OCI-LY3 (cell line): ENCODE data around the gene CACNA1A.
"Not testable (repeated sequence)": the region's sequence is repeated elsewhere in the genome, so short reads cannot be mapped to it uniquely, and the experiment has no call there.

ENCODE experiments used
- H2AFZ ChIP-seq: fragments of 200-600, 300-600 bp; shearing (Covaris generic); 2 replicates; pipeline ENCODE4 v1.6.0; 2014; ENCODE audit warnings: antibody characterized with exemption, low read depth, low read length
- H3K27ac ChIP-seq: fragments of 200-600, 300-600 bp; sonication (generic); 2 replicates; pipeline ENCODE4 v1.5.1; 2014; ENCODE audit warnings: mild to moderate bottlenecking, low read length, moderate library complexity, mixed read lengths
- H3K27me3 ChIP-seq: fragments of 200-600, 300-600 bp; sonication (generic); 2 replicates; pipeline ENCODE4 v1.6.1; 2014; ENCODE audit warnings: low read depth, low read length, mixed read lengths
- H3K36me3 ChIP-seq: fragments of 200-600, 300-600 bp; sonication (generic); replicated peaks from 2 replicates; pipeline ENCODE3; 2014; ENCODE audit warnings: low read depth, low read length, mixed read lengths
- H3K4me1 ChIP-seq: fragments of 300-600, 200-600 bp; sonication (generic); 2 replicates; pipeline ENCODE4 v1.6.1; 2014; ENCODE audit warnings: low read length, mixed read lengths
- H3K4me2 ChIP-seq: fragments of 200-600, 300-600 bp; sonication (generic); 2 replicates; pipeline ENCODE4 v1.6.1; 2014; ENCODE audit warnings: low read length, mixed read lengths
- H3K4me3 ChIP-seq: fragments of 300-600, 200-600 bp; sonication (generic); 2 replicates; pipeline ENCODE4 v1.5.1; 2014; ENCODE audit warnings: antibody characterized with exemption, mild to moderate bottlenecking, low read length, moderate library complexity
- H3K79me2 ChIP-seq: fragments of 300-600, 200-600 bp; shearing (Covaris generic); 2 replicates; pipeline ENCODE4 v1.6.1; 2014; ENCODE audit warnings: mild to moderate bottlenecking, low read length, mixed read lengths
- H3K9ac ChIP-seq: fragments of 300-600, 200-600 bp; shearing (Covaris generic); 2 replicates; pipeline ENCODE4 v1.6.0; 2014; ENCODE audit warnings: mild to moderate bottlenecking, low read length, moderate library complexity
- H3K9me3 ChIP-seq: fragments of 200-600, 300-600 bp; shearing (Covaris generic); 2 replicates; pipeline ENCODE4 v1.6.1; 2014; ENCODE audit warnings: low read length, mixed read lengths; ENCODE audit not compliant: insufficient read depth
- H4K20me1 ChIP-seq: fragments of 200-600, 300-600 bp; sonication (generic); 2 replicates; pipeline ENCODE4 v1.6.1; 2016; ENCODE audit warnings: low read length, mixed read lengths; ENCODE audit not compliant: insufficient read depth
- EZH2phosphoT487 ChIP-seq: fragments of 200-600 bp; shearing (Covaris generic); IDR thresholded peaks from 2 replicates; pipeline ENCODE4 v1.6.1; 2018; ENCODE audit warnings: antibody characterized with exemption, mixed run types, low read depth
- TF ChIP-seq, protein P1 (sequence below): fragments of 200-600, 300-600 bp; sonication (generic); IDR thresholded peaks from 2 replicates; pipeline ENCODE4 v1.5.1; 2014; ENCODE audit warnings: antibody characterized with exemption, low read length, low read depth

The CACNA1A gene

DNA sequence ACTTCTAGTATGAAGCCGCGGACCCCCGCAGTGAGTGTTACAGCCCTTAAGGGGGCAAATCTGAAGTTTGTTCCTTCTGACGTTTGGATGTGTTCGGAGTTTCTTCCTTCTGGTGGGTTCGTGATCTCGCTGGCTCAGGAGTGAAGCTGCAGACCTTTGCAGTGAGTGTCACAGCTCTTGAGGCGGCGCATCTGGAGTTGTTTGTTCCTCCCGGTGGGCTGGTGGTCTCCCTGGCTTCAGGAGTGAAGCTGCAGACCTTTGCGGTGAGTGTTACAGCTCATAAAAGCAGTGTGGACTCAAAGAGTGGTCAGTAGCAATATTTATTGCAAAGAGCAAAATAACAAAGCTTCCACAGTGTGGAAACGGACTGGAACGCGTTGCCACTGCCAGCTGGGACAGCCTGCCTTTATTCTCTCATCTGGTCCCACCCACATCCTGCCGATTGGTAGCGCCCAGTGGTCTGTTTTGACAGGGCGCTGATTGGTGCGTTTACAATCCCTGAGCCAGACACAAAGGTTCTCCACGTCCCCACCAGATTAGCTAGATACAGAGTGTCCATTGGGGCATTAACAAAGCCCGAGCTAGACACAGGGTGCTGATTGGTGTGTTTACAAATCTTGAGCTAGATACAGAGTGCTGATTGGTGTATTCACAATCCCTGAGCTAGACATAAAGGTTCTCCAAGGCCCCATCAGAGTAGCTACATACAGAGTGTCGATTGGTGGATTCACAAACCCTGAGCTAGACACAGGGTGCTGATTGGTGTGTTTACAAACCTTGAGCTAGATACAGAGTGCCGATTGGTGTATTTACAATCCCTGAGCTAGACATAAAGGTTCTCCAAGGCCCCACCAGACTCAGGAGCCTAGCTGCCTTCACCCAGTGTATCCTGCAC is 320.3 kb downstream of the CACNA1A start:
- not testable (repeated sequence) for H2AFZ ChIP-seq, H3K9me3 ChIP-seq, H3K4me3 ChIP-seq, H3K4me1 ChIP-seq, H3K9ac ChIP-seq, H3K27me3 ChIP-seq, H3K36me3 ChIP-seq, H3K4me2 ChIP-seq, H4K20me1 ChIP-seq, H3K27ac ChIP-seq, H3K79me2 ChIP-seq

DNA sequence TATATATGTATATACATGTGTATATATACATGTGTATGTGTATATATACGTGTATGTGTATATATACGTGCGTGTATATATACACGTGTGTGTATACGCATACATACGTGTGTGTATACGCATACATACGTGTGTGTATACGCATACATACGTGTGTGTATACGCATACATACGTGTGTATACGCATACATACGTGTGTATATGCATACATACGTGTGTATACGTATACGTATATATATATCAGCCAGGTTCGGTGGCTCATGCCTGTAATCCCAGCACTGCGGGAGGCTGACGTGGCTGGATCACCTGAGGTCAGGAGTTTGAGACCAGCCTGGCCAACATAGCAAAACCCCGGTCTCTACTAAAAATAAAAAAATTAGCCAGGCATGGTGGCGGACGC is 321.4 kb downstream of the CACNA1A start:
- not testable (repeated sequence) for H3K27ac ChIP-seq, H3K4me3 ChIP-seq, H3K4me1 ChIP-seq, H2AFZ ChIP-seq, H3K9me3 ChIP-seq, H3K4me2 ChIP-seq, H4K20me1 ChIP-seq, H3K36me3 ChIP-seq, H3K9ac ChIP-seq, H3K79me2 ChIP-seq, H3K27me3 ChIP-seq

DNA sequence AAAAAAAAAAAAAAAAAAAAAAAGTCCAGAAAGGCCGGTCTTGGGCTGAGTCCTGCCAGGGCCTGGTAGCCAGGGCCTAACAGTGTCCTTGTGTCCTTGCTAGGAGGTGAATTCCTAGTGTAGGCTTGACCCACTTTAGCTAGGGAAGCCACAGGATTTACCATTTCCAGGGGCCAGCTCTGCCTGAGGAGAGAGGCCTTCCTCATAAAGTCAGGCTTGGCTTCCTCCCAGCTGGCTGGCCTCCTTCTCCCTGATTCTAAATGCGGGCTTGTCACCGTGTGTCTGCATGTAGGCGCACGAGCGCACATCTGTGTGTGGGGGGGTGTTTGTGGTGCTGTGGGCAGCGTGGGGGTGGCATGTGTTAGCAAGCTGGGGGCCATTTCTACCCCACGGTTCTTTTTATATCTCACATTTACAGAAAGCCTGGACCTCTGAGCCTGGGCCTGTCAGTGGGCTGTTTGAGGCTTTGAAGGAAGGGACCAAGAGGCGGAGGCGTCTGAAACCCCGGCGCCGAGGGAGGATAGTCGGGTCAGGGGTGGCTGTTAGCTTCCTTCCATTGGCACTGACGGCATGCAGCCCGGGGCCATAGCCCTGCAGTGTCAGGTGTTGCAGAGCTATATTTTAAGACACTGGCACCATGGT is 324.4 kb downstream of the CACNA1A start:
- Histone ChIP-seq H3K79me2 (no peaks in the 10 kb centered on the region), H2AFZ (no peak overlapping the region; the same call in 1 of the 2 replicates), H3K9ac (no peak overlapping the region), H3K36me3 (no peaks in the 10 kb centered on the region), H3K27ac (no peak overlapping the region), H3K9me3 (no peaks in the 10 kb centered on the region), H3K27me3 (no peaks in the 10 kb centered on the region), H3K4me1 (no peaks in the 10 kb centered on the region), H3K4me3 (no peak overlapping the region), H3K4me2 (no peak overlapping the region), H4K20me1 (no peaks in the 10 kb centered on the region)
- TF ChIP-seq, protein P1, sequence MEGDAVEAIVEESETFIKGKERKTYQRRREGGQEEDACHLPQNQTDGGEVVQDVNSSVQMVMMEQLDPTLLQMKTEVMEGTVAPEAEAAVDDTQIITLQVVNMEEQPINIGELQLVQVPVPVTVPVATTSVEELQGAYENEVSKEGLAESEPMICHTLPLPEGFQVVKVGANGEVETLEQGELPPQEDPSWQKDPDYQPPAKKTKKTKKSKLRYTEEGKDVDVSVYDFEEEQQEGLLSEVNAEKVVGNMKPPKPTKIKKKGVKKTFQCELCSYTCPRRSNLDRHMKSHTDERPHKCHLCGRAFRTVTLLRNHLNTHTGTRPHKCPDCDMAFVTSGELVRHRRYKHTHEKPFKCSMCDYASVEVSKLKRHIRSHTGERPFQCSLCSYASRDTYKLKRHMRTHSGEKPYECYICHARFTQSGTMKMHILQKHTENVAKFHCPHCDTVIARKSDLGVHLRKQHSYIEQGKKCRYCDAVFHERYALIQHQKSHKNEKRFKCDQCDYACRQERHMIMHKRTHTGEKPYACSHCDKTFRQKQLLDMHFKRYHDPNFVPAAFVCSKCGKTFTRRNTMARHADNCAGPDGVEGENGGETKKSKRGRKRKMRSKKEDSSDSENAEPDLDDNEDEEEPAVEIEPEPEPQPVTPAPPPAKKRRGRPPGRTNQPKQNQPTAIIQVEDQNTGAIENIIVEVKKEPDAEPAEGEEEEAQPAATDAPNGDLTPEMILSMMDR: no peak
- TF ChIP-seq EZH2phosphoT487: no peak

DNA sequence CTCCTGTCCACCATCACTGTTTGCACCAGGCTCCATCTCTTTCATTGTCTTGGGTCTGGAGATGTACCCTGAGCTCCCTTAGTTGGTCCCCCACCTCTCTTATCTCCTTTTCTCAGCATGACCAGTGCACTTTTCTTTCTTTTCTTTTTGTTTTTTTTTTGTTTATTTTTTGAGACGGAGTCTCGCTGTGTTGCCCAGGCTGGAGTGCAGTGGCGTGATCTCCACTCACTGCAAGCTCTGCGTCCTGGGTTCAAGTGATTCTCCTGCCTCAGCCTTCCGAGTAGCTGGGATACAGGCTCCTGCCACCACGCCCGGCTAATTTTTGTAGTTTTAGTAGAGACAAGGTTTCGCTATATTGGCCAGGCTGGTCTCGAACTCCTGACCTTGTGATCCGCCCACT is 328.0 kb downstream of the CACNA1A start:
- H3K36me3 ChIP-seq, H3K9ac ChIP-seq, H3K4me3 ChIP-seq, H4K20me1 ChIP-seq, H3K79me2 ChIP-seq, H2AFZ ChIP-seq, H3K27ac ChIP-seq, H3K4me2 ChIP-seq, H3K9me3 ChIP-seq, H3K4me1 ChIP-seq, H3K27me3 ChIP-seq: not testable (repeated sequence)

DNA sequence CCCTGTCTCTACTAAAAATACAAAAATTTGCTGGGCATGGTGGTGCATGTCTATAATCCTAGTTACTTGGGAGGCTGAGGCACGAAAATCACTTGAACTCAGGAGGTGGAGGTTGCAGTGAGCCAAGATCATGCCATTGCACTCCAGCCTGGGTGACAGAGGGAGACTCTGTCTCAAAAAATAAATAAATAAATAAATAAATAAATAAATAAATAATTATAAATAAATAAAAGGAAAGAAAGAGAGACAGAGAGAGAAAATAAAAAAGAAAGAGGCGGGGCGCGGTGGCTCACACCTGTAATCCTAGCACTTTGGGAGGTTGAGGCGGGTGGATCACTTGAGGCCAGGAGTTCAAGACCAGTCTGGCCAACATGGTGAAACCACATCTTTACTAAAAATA is 328.7 kb downstream of the CACNA1A start:
- H3K79me2 ChIP-seq, H3K9me3 ChIP-seq, H3K27me3 ChIP-seq, H3K4me1 ChIP-seq, H4K20me1 ChIP-seq, H3K4me3 ChIP-seq, H3K9ac ChIP-seq, H3K36me3 ChIP-seq, H3K4me2 ChIP-seq, H3K27ac ChIP-seq, H2AFZ ChIP-seq: not testable (repeated sequence)

DNA sequence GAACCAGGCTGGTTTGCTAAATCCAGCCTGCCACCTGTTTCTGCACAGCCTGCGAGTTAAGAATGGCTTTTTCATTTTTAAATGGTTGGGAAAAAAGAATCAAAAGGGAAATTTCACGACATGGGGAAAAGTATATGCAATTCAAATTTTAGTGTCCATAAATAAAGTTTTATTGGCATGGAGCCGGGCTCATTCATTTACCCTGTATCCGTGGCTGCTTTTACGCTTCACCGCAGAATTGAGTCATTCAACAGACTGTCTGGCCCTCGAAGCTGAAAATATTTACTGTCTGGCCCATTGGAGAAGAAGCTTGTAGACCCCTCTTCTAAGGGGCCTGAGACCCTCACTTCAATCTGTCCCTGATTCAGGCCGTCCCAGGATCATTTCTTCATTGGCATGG is 329.9 kb downstream of the CACNA1A start:
- H3K79me2 ChIP-seq: no peaks in the 10 kb centered on the region
- no peak overlapping the region for H2AFZ ChIP-seq
- H4K20me1 ChIP-seq: no peaks in the 10 kb centered on the region
- no peaks in the 10 kb centered on the region for H3K9me3 ChIP-seq
- no peaks in the 10 kb centered on the region for H3K27me3 ChIP-seq
- no peak overlapping the region for H3K27ac ChIP-seq
- no peak for TF ChIP-seq EZH2phosphoT487
- TF ChIP-seq, protein P1: no peak
- H3K4me1 ChIP-seq: peaks cover 9% of the 10 kb centered on the region; the same call in 1 of the 2 replicates
- no peak overlapping the region for H3K9ac ChIP-seq
- no peaks in the 10 kb centered on the region for H3K36me3 ChIP-seq
- H3K4me3 ChIP-seq: no peak overlapping the region
- H3K4me2 ChIP-seq: no peak overlapping the region
